HUDEP-2 (cell line): ENCODE measurements around the gene EPB41L5.

Source experiments
- DNase-seq, 76 experiments: peaks; one replicate each; lab custom pipeline; 2025; ENCODE audit not compliant: unreplicated experiment in 76 of 76; lab: John Stamatoyannopoulos, UW

The EPB41L5 gene

DNA sequence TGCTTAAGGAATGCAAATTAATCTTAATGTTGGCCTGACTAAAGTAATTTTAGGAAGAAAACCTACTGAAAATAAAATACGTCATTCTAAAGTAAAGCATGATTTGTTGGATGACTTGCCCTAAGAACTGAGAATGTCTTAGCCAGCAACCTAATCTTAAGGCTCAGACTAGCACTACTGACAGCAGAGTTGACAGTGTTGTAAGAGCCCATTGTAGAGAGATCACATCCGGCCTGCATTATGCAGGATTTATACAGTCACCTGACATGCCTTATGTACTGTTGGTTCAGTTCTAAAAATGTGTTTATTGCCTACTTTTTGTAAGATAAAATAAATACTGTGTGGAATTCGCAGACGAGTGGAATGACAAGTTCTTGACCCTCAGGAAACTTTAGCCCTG, 128.0 kb downstream of the EPB41L5 start:
- no peak for DNase-seq

DNA sequence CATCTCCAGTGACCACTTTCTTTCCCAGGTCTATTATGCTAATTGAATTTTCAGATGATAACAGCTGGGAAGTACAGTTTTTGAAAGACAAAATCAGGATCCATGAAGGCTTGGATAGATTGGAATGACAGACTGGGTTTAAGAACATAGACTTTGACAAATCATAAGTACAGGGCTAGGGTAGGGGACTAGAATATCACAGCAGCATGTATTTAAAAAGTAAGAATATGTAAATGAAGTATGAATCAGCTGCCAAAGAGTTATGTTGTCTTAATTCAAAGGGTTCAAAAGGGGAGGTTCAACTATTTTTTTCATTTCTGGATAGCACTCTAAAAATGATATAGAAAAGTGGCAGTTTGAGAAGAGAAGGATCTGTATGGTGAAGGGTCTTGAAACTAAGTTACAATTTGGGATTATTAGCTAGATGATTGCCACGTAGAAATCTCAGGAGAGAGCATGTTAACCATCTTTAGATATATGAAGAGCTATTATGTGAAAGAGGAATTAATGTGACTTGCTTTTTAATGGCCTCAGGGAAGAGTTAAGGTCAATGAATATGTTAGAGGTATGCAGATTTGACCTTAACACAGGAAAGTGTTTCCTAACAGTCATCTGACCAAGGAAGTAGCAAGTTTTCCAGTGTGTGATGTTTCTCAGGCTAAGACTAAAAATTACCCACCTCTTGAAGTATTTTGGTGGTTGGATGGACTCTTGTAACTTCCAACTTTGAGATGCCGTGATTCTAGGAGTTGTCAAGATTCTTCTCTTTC, 128.6 kb downstream of the EPB41L5 start:
- DNase-seq: no peak

- DNase-seq: no peak
Observed at GRCh38 chr2:120142528-120143219, 129.8 kb downstream of the EPB41L5 start.

GRCh38 chr2:120148229-120148628, 135.4 kb downstream of the EPB41L5 start:
- DNase-seq: no peak

- DNase-seq: no peak
Observed at GRCh38 chr2:120148669-120149068, 135.8 kb downstream of the EPB41L5 start.

DNA sequence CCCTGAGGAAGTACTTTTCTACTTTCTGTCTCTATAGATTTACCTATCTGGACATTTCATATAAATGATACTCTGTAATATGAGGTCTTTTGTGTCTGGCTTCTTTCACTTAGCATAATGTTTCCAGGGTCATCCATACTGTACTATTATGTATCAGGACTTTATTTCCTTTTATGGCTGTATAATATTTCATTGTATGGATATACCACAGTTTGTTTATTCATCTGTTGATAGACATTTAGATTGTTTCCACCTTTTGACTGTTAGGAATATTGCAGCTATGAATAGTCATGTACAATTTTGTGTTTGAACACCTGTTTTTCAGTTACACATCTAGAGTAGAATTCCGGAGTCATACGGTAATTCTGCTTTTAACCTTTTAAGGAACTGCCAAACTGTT, 136.5 kb downstream of the EPB41L5 start:
- DNase-seq: no peak

DNA sequence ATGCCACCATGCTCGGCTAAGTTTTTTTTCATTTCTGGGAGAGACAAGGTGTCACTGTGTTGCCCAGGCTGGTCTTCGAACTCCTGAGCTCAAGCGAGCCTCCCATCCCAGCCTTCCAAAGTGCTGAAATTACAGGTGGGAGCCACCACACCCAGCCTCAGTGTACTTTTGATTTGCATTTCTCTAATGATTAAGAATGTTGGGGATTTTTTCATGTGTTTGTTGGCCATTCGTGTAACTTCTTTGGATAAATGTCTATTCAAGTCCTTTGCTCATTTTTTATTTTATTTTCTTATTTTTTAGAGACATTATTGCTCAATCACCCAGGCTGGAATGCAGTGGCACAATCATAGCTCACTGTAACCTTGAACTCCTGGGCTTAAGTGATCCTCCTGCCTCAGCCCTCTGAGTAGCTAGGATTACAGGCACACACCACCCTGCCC, 137.2 kb downstream of the EPB41L5 start:
- DNase-seq: no peak

DNA sequence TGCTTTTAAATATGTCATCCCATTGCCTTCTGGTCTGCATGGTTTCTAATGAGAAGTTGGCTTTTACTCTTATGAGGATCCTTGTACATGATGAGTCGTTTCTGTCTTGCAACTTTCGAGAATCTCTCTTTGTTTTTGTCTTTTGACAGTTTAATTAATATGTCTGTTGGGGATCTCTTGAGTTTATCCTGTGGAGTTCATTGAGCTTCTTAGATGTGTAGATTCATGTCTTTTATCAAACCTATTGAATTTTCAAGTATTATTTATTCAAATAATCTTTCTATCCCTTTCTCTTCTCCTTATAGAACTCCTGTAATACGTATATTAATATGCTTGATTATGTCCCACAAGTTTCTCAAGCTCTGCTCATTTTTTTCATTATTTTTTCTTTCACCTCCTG, 142.4 kb downstream of the EPB41L5 start:
- DNase-seq: no peak

DNA sequence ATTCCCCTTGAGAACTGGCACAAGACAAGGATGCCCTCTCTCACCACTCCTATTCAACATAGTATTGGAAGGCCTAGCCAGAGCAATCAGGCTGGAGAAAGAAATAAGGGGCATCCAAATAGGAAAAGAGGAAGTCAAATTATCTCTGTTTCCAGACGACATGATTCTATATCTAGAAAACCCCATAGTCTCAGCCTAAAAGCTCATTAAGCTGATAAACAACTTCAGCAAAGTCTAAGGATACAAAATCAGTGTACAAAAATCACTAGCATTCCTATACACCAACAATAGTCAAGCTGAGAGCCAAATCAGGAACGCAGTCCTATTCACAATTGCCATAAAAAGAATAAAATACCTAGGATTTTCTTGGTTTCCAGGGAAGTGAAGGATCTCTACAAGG, 145.8 kb downstream of the EPB41L5 start:
- DNase-seq: peak in 2 of 76 experiments; percentile 3 to 16

GRCh38 chr2:120161190-120161589, 148.3 kb downstream of the EPB41L5 start:
- DNase-seq: no peak

DNA sequence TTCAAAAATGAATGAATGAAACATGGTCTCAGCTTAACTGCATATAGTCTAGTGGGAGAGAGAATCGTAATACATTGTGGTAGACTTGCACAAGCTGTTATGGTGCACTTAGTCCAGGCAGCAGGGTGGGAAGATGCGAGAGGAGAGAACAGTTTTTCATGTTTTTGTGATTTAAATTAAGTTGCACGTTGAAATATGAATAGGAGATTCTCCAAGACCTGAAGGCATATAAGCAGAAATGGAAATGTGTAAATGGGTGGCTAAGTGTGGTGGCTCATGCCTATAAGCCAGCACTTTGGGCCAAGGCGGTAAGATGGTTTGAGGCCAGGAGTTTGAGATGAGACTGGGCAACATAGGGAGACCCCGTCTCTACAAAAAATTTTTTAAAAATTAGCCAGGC, 149.8 kb downstream of the EPB41L5 start:
- no peak for DNase-seq

DNA sequence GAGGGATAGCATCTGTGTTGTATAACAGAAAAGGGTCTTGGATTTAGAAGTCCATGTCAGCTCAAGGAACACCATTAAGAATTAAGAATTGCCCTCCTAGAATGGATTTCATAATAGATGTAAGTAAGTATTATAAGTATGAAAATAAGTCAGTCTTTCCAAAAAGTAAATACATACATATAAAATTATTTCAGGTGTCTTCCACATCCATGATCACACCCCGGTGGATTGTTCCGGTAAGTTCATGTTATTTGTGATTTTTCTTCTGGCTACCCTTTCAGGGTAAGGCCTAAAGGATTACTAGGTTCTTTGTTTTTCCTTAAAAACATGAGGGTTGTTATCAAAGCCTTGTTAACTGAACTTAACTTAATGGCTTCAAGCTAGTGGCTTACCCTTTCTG, 154.4 kb downstream of the EPB41L5 start:
- no peak for DNase-seq

DNA sequence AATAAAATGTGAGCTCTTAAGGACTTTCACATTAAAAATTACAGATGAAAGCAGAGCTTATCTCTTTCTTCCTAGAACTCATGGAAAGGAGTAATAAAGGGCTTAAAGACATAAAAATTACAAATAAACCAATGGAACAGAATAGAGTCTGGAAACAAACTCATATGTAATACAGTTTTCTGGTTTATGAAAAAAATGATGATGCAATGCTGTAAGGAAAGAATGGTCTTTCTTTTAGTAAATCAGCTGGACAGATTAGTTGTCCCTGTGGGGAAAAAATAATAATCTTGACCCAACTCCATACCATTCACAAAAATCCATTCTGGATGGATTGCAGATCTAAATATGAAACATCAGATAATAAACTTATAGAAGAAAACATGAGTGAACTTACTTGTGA, 156.1 kb downstream of the EPB41L5 start:
- DNase-seq: no peak

- DNase-seq: peak in 21 of 76 experiments; percentile 3 to 43 (median 16)
Observed at GRCh38 chr2:120174963-120175581, 162.2 kb downstream of the EPB41L5 start.

DNA sequence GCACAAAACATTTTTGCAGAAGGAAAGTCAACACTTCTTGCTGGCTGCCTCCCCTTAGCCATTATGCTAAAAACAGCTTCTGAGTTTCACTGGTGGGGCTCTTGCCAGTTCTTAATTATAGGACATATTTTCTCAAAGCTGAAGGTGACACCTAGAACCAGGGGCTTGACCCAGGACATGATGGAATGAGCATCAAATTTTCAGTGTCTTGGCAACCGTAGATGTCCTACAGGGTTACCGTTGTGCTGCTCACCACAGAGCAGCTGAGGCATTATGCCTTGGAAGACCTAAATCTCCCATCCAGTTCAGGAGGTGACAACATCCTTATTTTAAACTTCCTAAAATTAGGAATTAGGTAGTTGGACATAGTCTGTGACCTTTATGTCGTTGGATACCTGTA, 163.6 kb downstream of the EPB41L5 start:
- DNase-seq: no peak

GRCh38 chr2:120177001-120177621, 164.2 kb downstream of the EPB41L5 start:
- peak in 30 of 76 experiments; percentile 2 to 56 (median 12) for DNase-seq

DNA sequence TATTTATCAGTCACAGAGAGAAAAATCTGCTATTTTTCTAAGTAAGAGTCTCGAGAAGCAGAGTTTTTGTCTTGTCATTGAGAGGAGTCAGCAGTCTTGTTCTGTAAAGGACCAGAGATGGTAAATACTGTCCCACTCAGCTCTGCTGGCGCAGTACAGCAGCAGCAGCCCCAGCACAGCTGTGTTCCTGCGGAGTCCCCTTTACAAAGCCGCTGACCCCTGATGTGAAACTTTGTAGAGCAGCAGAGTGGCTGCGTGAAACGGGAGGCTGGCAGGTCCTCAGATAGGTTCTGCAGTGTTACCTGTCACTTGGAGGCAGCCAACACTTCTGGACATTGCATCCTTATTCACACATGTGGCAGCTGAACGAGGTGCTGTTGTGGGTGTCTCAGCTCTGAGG, 165.1 kb downstream of the EPB41L5 start:
- DNase-seq: no peak

DNA sequence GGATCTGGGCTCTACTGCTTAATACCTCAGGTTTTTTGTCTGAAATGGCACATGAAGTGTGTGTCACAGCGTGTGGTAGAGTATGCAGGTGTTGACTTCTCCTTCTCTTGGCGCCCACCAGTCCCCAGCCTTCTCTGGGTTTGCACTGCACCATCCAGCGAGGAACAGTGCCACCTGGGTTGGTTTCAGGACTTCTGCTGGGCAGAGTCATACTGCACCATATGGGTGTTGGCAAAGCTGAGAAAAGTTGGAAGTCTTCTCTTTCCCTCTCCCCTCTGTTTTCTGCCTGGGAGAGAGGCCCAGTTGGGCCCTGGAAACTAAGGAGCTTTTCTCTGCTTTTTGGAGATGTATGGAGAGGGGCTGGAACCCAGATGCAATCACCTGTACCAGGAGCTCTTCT, 166.5 kb downstream of the EPB41L5 start:
- DNase-seq: no peak

DNA sequence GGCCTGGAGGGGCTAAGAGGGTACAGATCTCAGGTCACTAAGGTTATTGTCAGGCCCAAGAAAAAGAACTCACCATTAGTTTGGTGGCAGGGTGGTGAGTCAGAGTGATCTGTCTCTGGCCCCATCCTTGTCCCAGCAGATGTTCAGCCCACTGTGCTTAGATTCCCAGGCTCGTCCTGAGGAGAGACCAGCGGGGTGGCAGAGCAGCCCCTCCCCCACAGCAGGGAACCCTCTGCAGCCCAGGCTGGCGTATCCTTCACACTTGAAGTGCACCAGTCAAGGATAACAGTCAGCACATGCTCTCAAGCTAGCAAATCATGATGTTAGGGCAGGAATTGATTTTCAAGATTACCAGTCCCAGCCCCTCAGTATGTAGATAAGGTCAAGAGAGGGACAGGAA, 167.2 kb downstream of the EPB41L5 start:
- DNase-seq: no peak

DNA sequence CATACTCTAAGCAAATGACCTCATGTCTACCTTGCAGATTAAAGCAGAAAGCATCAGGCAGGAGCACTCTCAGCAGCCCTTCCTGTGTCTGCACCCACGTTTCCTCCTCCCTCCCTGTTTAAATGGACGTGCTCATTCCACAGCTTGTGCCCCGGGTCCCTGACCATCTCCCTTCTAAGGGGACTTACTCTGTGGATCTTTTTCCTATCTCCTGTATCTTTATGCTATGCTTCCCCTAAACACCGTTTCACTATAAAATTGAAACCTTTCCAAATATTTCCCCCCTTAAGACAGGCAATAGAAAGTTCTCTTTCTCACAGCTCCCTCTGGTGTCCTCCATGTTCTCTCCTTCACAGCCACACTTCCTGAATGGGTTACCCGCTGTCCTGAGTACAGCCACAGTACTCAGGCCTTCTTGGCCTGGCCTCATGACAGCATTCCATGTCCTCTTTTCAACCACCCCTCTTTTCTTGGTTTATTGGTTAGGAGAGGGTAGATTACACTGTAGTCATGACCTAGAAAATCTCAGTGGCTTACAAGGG, 169.2 kb downstream of the EPB41L5 start:
- DNase-seq: no peak

GRCh38 chr2:120189189-120189588, 176.3 kb downstream of the EPB41L5 start:
- DNase-seq: no peak
